Trophoblast cell (in vitro differentiated cells and primary cell): ENCODE data around the gene ISG20.

Source experiments
- DNase-seq, 2 donors: peaks; one replicate each; pipeline ENCODE4 v3.0.0-alpha.2; 2016
- H2AFZ ChIP-seq: 2 replicates; pipeline ENCODE4 v1.6.1; 2013; ENCODE audit warnings: low read length, moderate library complexity, mild to moderate bottlenecking; ENCODE audit not compliant: insufficient read depth, poor library complexity
- H2AK5ac ChIP-seq: 2 replicates; pipeline ENCODE4 v1.6.1; 2013; ENCODE audit warnings: mild to moderate bottlenecking, low read length
- H2BK120ac ChIP-seq: 2 replicates; pipeline ENCODE4 v1.6.1; 2013; ENCODE audit warnings: low read length, mild to moderate bottlenecking, moderate library complexity; ENCODE audit not compliant: insufficient read depth, poor library complexity
- H2BK12ac ChIP-seq: 2 replicates; pipeline ENCODE4 v1.6.1; 2013; ENCODE audit warnings: mild to moderate bottlenecking, low read length, moderate library complexity
- H2BK5ac ChIP-seq: 2 replicates; pipeline ENCODE4 v1.6.1; 2013; ENCODE audit warnings: low read length, low read depth, moderate library complexity, mild to moderate bottlenecking; ENCODE audit not compliant: poor library complexity
- H3K14ac ChIP-seq: 2 replicates; pipeline ENCODE4 v1.6.1; 2013; ENCODE audit warnings: mild to moderate bottlenecking, low read length
- H3K18ac ChIP-seq: 2 replicates; pipeline ENCODE4 v1.6.1; 2013; ENCODE audit warnings: mild to moderate bottlenecking, low read length
- H3K23ac ChIP-seq: 2 replicates; pipeline ENCODE4 v1.6.1; 2013; ENCODE audit warnings: low read length
- H3K27ac ChIP-seq: 2 replicates; pipeline ENCODE4 v1.5.1; 2013; ENCODE audit warnings: low read depth, mild to moderate bottlenecking, inconsistent platforms, low read length, moderate library complexity
- H3K27me3 ChIP-seq: 2 replicates; pipeline ENCODE4 v1.6.1; 2013; ENCODE audit warnings: inconsistent platforms, mild to moderate bottlenecking, low read length, moderate library complexity; ENCODE audit not compliant: insufficient read depth
- H3K36me3 ChIP-seq, 2 experiments: 1 replicate in 1 of 2; 2 replicates in 1 of 2; pipeline ENCODE4 v1.6.1; 2013; ENCODE audit warnings: low read length in 2 of 2, mild to moderate bottlenecking in 2 of 2, moderate library complexity in 1 of 2; ENCODE audit not compliant: insufficient read depth in 2 of 2, control insufficient read depth in 1 of 2
- H3K4ac ChIP-seq: 2 replicates; pipeline ENCODE4 v1.6.1; 2013; ENCODE audit warnings: low read depth, mild to moderate bottlenecking, low read length, moderate library complexity
- H3K4me1 ChIP-seq, 2 experiments: 1 replicate in 1 of 2; 2 replicates in 1 of 2; pipeline ENCODE4 v1.6.1; 2013; ENCODE audit warnings: low read length in 2 of 2, mild to moderate bottlenecking in 2 of 2, moderate library complexity in 1 of 2; ENCODE audit not compliant: insufficient read depth in 2 of 2, control insufficient read depth in 1 of 2
- H3K4me2 ChIP-seq: 2 replicates; pipeline ENCODE4 v1.6.1; 2013; ENCODE audit warnings: inconsistent platforms, mild to moderate bottlenecking, low read length, moderate library complexity
- H3K4me3 ChIP-seq: 2 replicates; pipeline ENCODE4 v1.5.1; 2013; ENCODE audit warnings: mild to moderate bottlenecking, low read depth, low read length, inconsistent platforms
- H3K79me1 ChIP-seq: one replicate; pipeline ENCODE4 v1.6.1; 2013; ENCODE audit warnings: low read length
- H3K79me2 ChIP-seq: 2 replicates; pipeline ENCODE4 v1.6.1; 2013; ENCODE audit warnings: low read length, mild to moderate bottlenecking; ENCODE audit not compliant: control insufficient read depth, insufficient read depth, poor library complexity
- H3K9ac ChIP-seq: 2 replicates; pipeline ENCODE4 v1.6.1; 2013; ENCODE audit warnings: mild to moderate bottlenecking, low read length
- H3K9me3 ChIP-seq: 2 replicates; pipeline ENCODE4 v1.6.1; 2013; ENCODE audit warnings: low read depth, mild to moderate bottlenecking, control low read depth, inconsistent platforms, low read length; ENCODE audit not compliant: insufficient read depth
- H4K12ac ChIP-seq: 2 replicates; pipeline ENCODE4 v1.6.1; 2013; ENCODE audit warnings: low read depth, mild to moderate bottlenecking, low read length, moderate library complexity
- H4K8ac ChIP-seq: 2 replicates; pipeline ENCODE4 v1.6.1; 2013; ENCODE audit warnings: low read depth, mild to moderate bottlenecking, low read length, moderate library complexity
- H4K91ac ChIP-seq: one replicate; pipeline ENCODE4 v1.6.1; 2013; ENCODE audit warnings: low read depth, mild to moderate bottlenecking, low read length, moderate library complexity
- WGBS: extraction: QIAGEN DNeasy Blood & Tissue Kit; methylation state at CpG from one replicate; pipeline ENCODE4 v1.1.7; 2013; ENCODE audit warnings: missing lambda C conversion rate; ENCODE audit not compliant: insufficient read length, insufficient coverage; ENCODE audit errors: extremely low coverage; 5-methylcytosine and 5-hydroxymethylcytosine counted together

The ISG20 gene

DNA sequence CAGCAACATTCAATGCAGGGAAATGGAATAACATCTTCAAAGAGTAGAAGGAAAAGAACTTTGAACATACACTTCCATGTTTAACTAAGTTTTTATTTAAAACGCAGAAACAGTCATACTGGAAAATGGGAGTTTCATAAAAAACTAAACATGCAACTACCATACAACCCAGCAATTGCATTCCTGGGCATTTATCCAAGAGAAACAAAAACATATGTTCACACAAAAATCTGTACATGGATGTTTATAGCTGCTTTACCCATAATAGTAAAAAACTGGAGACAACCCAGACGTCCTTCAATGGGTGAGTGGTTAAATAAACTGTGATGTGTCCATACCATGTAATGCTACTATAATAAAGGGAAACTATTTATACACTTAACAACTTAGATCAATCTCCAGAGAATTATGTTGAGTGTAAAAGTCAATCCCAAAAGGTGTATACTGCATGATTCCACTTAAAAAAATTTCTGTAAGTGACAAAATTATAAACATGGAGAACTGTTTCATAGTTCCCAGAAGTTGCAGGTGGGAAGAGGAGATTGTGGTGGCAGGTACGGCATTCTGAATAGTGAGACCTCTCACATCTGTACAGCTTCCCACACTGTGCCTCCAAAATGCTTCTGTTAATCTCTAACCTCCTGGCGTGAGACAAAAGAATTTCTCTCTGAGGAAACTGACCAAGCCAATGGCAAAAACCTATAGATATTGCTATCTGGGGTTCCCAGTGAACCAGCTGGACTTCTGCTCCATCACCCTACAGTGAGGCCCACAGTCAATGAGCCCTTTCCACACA lies 23.1 kb downstream of the ISG20 start:
- no peak overlapping the region for H4K8ac ChIP-seq
- no peak overlapping the region for H2BK120ac ChIP-seq
- H3K18ac ChIP-seq, result no peak overlapping the region
- no peak overlapping the region for H3K4me2 ChIP-seq
- no peak overlapping the region for H2AK5ac ChIP-seq
- H3K9me3 ChIP-seq, result no peaks in the 10 kb centered on the region
- H4K91ac ChIP-seq, result no peak overlapping the region
- no peak overlapping the region for H2AFZ ChIP-seq
- no peaks in the 10 kb centered on the region for H3K79me1 ChIP-seq
- H3K79me2 ChIP-seq, result no peaks in the 10 kb centered on the region
- H3K27me3 ChIP-seq, result no peaks in the 10 kb centered on the region
- no peak overlapping the region for H3K9ac ChIP-seq
- no peak overlapping the region for H3K27ac ChIP-seq
- H3K4ac ChIP-seq, result no peak overlapping the region
- no peaks in the 10 kb centered on the region for H3K36me3 ChIP-seq
- H3K4me3 ChIP-seq, result no peak overlapping the region
- WGBS, result no CpG with 5 or more reads among the region's 4 CpGs
- no peak overlapping the region for H2BK12ac ChIP-seq
- H3K23ac ChIP-seq, result no peak overlapping the region
- H3K14ac ChIP-seq, result no peak overlapping the region
- no peak overlapping the region for H2BK5ac ChIP-seq
- no peak overlapping the region for H4K12ac ChIP-seq
- peaks cover 20 to 21% of the 10 kb centered on the region in 2 experiments for H3K4me1 ChIP-seq
- DNase-seq, result no peak

DNA sequence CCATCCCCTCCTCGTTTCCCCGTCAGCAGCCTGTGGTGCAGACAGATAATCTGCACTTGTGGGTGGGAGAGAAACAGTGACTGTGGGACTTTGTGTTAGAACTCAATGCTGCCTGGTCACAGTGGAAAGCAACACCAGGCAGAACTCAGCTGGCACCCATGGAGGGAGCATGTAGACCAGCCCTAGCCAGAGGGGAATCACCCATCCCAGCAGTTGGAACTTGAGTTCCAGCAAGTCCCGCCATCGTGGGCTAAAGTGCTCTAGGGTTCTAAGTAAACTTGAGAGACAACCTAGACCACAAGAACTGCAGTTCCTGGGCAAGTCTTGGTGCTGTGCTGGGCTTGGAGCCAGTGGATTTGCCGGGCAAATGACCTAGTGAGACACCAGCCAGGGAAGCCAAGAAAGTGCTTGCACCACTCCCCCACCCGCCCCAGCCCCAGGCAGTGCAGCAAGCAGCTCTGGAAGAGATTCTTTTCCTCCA lies 24.4 kb downstream of the ISG20 start:
- no peak overlapping the region for H3K14ac ChIP-seq
- no CpG with 5 or more reads among the region's 6 CpGs for WGBS
- H4K12ac ChIP-seq, result no peak overlapping the region
- no peak overlapping the region for H3K18ac ChIP-seq
- no peak overlapping the region for H3K4me2 ChIP-seq
- H3K9me3 ChIP-seq, result no peaks in the 10 kb centered on the region
- H3K79me1 ChIP-seq, result no peaks in the 10 kb centered on the region
- DNase-seq, result no peak
- H3K27ac ChIP-seq, result no peak overlapping the region
- H2AFZ ChIP-seq, result no peak overlapping the region
- H3K36me3 ChIP-seq, result no peaks in the 10 kb centered on the region
- no peak overlapping the region for H4K91ac ChIP-seq
- H3K23ac ChIP-seq, result peak overlapping the region; percentile 25
- no peak overlapping the region for H2AK5ac ChIP-seq
- no peak overlapping the region for H2BK5ac ChIP-seq
- H3K79me2 ChIP-seq, result no peaks in the 10 kb centered on the region
- peaks cover 12 to 15% of the 10 kb centered on the region in 2 experiments for H3K4me1 ChIP-seq
- no peak overlapping the region for H2BK120ac ChIP-seq
- H2BK12ac ChIP-seq, result no peak overlapping the region
- no peak overlapping the region for H3K4me3 ChIP-seq
- H3K9ac ChIP-seq, result peak overlapping the region; percentile 3
- no peaks in the 10 kb centered on the region for H3K27me3 ChIP-seq
- H3K4ac ChIP-seq, result no peak overlapping the region
- H4K8ac ChIP-seq, result no peak overlapping the region

DNA sequence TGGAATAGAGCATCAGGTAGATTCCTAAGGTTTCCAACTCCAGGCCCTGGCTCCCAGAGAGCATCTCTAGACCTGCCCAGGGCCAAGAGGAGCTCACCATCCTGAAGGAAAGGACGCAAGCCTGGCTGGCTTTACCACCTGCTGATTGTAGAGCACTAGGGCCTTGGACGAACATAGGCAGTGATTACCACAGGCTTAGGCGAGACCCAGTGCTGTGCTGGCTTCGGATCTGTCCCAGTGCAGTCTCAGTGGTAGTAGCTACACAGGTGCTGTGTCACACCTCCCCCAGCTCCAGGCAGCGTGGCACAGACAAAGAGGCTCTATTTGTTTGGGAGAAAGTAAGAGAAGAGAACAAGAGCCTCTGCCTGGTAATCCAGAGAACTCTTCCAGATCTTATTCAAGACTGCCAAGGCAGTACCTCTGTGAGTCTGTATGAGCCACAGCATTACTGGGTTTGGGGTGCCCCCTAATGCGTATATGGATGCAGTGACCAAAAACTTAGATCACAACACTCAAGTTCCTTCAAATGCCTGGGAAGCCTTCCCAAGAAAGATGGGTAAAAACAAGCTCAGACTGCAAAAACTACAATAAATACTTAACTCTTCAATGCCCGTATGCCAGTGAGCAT lies 25.4 kb downstream of the ISG20 start:
- no peak overlapping the region for H2BK5ac ChIP-seq
- no peak overlapping the region for H2BK12ac ChIP-seq
- no peaks in the 10 kb centered on the region for H3K9me3 ChIP-seq
- H3K18ac ChIP-seq, result no peak overlapping the region
- H3K14ac ChIP-seq, result no peak overlapping the region
- no peak overlapping the region for H3K4me3 ChIP-seq
- no peak overlapping the region for H4K8ac ChIP-seq
- no peak overlapping the region for H3K4ac ChIP-seq
- H4K91ac ChIP-seq, result no peak overlapping the region
- no peak overlapping the region for H3K9ac ChIP-seq
- no CpG with 5 or more reads among the region's 7 CpGs for WGBS
- H2AK5ac ChIP-seq, result no peak overlapping the region
- DNase-seq, result no peak
- H2AFZ ChIP-seq, result no peak overlapping the region
- no peak overlapping the region for H4K12ac ChIP-seq
- H3K27me3 ChIP-seq, result no peaks in the 10 kb centered on the region
- no peaks in the 10 kb centered on the region for H3K36me3 ChIP-seq
- H3K4me2 ChIP-seq, result no peak overlapping the region
- H2BK120ac ChIP-seq, result no peak overlapping the region
- no peak overlapping the region for H3K27ac ChIP-seq
- no peaks in the 10 kb centered on the region for H3K79me2 ChIP-seq
- H3K4me1 ChIP-seq, result peaks cover 2 to 7% of the 10 kb centered on the region in 2 experiments
- H3K23ac ChIP-seq, result peak overlapping the region; percentile 71
- H3K79me1 ChIP-seq, result no peaks in the 10 kb centered on the region

DNA sequence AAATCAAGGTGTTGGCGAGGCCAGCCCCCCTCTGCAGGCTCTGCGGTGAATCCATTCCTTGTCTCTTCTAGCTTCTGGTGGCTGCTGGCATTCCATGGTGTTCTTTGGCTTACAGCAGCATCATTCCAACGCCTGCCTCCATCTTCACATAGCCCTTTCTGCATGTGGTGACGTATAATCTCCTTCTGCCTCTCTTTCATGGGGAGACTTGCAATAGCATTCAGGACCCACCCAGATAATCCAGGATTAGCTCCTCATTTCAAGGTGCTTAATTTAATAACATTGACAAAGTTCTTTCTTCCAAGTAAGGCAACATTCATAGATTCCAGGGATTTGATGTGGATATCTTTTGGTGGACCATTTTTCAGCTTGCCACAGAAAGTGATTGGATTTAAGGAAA lies 35.8 kb downstream of the ISG20 start:
- Histone ChIP-seq H3K27me3 (no peaks in the 10 kb centered on the region), H3K79me2 (no peaks in the 10 kb centered on the region), H3K79me1 (no peaks in the 10 kb centered on the region), H2AFZ (no peak overlapping the region), H4K91ac (no peak overlapping the region), H3K36me3 (no peaks in the 10 kb centered on the region), H2BK120ac (no peak overlapping the region), H3K9me3 (no peaks in the 10 kb centered on the region), H3K4ac (no peak overlapping the region), H3K9ac (no peak overlapping the region), H3K14ac (no peak overlapping the region), H3K4me1 (no peaks in the 10 kb centered on the region), H4K8ac (no peak overlapping the region), H3K4me2 (no peak overlapping the region), H2BK12ac (no peak overlapping the region), H3K27ac (no peak overlapping the region), H2AK5ac (no peak overlapping the region), H3K4me3 (no peak overlapping the region), H3K18ac (no peak overlapping the region), H2BK5ac (no peak overlapping the region), H4K12ac (no peak overlapping the region), H3K23ac (no peak overlapping the region)
- no peak for DNase-seq
- WGBS, result no CpG with 5 or more reads among the region's 4 CpGs
